K562 (cell line): ENCODE measurements around the gene LHX5.

ENCODE experiments used
- CREB1 ChIP-seq, 2 experiments: sonication (generic) in 1 of 2; formaldehyde crosslinking in 1 of 2; IDR thresholded peaks; 2 replicates each; pipeline versions ENCODE4 v1.6.1 to v1.8.0; 2012 to 2022; ENCODE audit warnings: inconsistent platforms in 1 of 2, mild to moderate bottlenecking in 1 of 2, missing genetic modification reagents in 1 of 2, moderate library complexity in 1 of 2
- EGR1 ChIP-seq: fragments of 450-650 bp; conservative IDR thresholded peaks from 2 replicates; pipeline ENCODE4 v1.6.1; 2017; ENCODE audit warnings: mild to moderate bottlenecking
- FIP1L1 ChIP-seq: fragments of 200-400 bp; formaldehyde crosslinking; IDR thresholded peaks from 2 replicates; pipeline ENCODE4 v1.6.1; 2018; ENCODE audit warnings: mild to moderate bottlenecking, low read depth, low read length; ENCODE audit not compliant: poor library complexity, severe bottlenecking
- KAT8 ChIP-seq: fragments of 450-650 bp; IDR thresholded peaks from 2 replicates; pipeline ENCODE4 v1.6.1; 2016; ENCODE audit warnings: low read depth, mild to moderate bottlenecking
- POLR2G ChIP-seq: fragments of 200-400 bp; formaldehyde crosslinking; IDR thresholded peaks from 2 replicates; pipeline ENCODE4 v1.6.1; 2017; ENCODE audit warnings: low read depth, mild to moderate bottlenecking, antibody characterized with exemption, low read length, moderate library complexity
- SAP30 ChIP-seq: fragments of 200-600 bp; sonication (generic); IDR thresholded peaks from 2 replicates; pipeline ENCODE4 v1.6.1; 2012; ENCODE audit warnings: borderline replicate concordance, low read depth, mild to moderate bottlenecking, moderate library complexity, low read length, control low read depth, inconsistent platforms; ENCODE audit not compliant: insufficient read depth, poor library complexity, severe bottlenecking
- SMARCE1 ChIP-seq: fragments of 450-650 bp; IDR thresholded peaks from 2 replicates; pipeline ENCODE4 v1.7.1; 2016; ENCODE audit warnings: mild to moderate bottlenecking
- U2AF2 ChIP-seq: fragments of 200-400 bp; formaldehyde crosslinking; optimal IDR thresholded peaks from 2 replicates; pipeline ENCODE3; 2017; ENCODE audit warnings: low read depth, mild to moderate bottlenecking, low read length
- XRCC4 ChIP-seq: IDR thresholded peaks from one replicate; pipeline ENCODE4 v1.6.1; 2011; ENCODE audit not compliant: insufficient read depth, insufficient read length; ENCODE audit errors: extremely low read depth
- YY1 ChIP-seq, 3 experiments: IDR thresholded peaks; 2 replicates each; pipeline ENCODE4 v1.6.1; 2011; ENCODE audit warnings: low read length in 2 of 3, mild to moderate bottlenecking in 2 of 3, moderate library complexity in 2 of 3, borderline replicate concordance in 1 of 3, control low read depth in 1 of 3, low read depth in 1 of 3; ENCODE audit not compliant: insufficient read depth in 3 of 3, insufficient replicate concordance in 2 of 3, control insufficient read depth in 1 of 3, insufficient read length in 1 of 3; ENCODE audit errors: extremely low read depth in 1 of 3
- TF ChIP-seq, protein P1 (sequence below): sonication (generic); formaldehyde crosslinking; IDR thresholded peaks from 2 replicates; pipeline ENCODE4 v1.9.0; 2022; ENCODE audit warnings: mild to moderate bottlenecking, missing genetic modification reagents
- TF ChIP-seq, protein P2 (sequence below), 3 experiments: IDR thresholded peaks in 2 of 3; conservative IDR thresholded peaks in 1 of 3; 2 replicates each; pipeline ENCODE4 v1.5.1; 2011 to 2012; ENCODE audit warnings: low read length in 3 of 3, mild to moderate bottlenecking in 3 of 3, control low read depth in 2 of 3, improper control_type of control experiment in 1 of 3, inconsistent platforms in 1 of 3, low read depth in 1 of 3, mixed read lengths in 1 of 3, moderate library complexity in 1 of 3; ENCODE audit not compliant: insufficient read depth in 2 of 3
- TF ChIP-seq, protein P3 (sequence below), 2 experiments: fragments of 250-450 bp in 1 of 2; fragments of 450-650 bp in 1 of 2; sonication (Bioruptor Pico) in 1 of 2; IDR thresholded peaks; 2 replicates each; pipeline versions ENCODE4 v1.6.1 to v1.8.0; 2016 to 2021; ENCODE audit warnings: mild to moderate bottlenecking in 2 of 2, moderate library complexity in 2 of 2, missing compliant biosample characterization in 1 of 2, missing genetic modification characterization in 1 of 2

DNA sequence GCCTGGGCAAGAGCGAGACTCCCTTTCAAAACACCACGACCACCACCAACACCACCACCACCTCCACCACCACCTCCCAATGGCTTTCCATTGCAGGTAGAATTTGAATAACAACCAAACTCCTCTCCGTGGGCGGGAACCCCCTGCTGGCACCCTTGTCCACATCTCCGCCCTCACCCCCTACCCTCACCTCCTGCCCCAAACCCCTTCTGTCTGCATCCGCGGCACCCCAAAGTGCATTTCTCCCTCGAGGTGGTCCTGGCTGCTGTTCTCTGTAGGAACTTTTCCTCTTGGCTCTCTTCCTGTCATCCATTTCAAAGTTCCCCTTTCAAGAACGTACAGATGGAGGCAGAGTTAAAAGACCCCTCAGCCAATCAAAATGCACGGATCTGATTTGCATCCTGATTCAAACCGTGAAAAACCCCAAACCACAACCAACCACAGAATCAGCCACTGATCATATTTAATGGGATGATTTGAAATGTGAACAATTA, 45.7 kb downstream of the LHX5 start:
- TF ChIP-seq, protein P1, sequence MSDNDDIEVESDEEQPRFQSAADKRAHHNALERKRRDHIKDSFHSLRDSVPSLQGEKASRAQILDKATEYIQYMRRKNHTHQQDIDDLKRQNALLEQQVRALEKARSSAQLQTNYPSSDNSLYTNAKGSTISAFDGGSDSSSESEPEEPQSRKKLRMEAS (CRISPR knock-in tag): no peak
- TF ChIP-seq FIP1L1 (no peak), U2AF2 (no peak), CREB1 (IDR thresholded peaks at IDR 0.05) (no peak), CREB1 (CRISPR knock-in tag; IDR thresholded peaks at IDR 0.05) (no peak), KAT8 (no peak), POLR2G (no peak), EGR1 (0 out of 2 replicates have a peak, but pooled peaks have one; percentile 10), SMARCE1 (no peak), SAP30 (no peak), XRCC4 (no peak), YY1 (IDR thresholded peaks at IDR 0.05; ENCODE audit: borderline replicate concordance in 1 of 3, control insufficient read depth in 1 of 3, extremely low read depth in 1 of 3, insufficient read depth in 3 of 3, insufficient read length in 1 of 3, insufficient replicate concordance in 2 of 3, low read depth in 1 of 3, low read length in 2 of 3) (no peak)
- TF ChIP-seq, protein P2, sequence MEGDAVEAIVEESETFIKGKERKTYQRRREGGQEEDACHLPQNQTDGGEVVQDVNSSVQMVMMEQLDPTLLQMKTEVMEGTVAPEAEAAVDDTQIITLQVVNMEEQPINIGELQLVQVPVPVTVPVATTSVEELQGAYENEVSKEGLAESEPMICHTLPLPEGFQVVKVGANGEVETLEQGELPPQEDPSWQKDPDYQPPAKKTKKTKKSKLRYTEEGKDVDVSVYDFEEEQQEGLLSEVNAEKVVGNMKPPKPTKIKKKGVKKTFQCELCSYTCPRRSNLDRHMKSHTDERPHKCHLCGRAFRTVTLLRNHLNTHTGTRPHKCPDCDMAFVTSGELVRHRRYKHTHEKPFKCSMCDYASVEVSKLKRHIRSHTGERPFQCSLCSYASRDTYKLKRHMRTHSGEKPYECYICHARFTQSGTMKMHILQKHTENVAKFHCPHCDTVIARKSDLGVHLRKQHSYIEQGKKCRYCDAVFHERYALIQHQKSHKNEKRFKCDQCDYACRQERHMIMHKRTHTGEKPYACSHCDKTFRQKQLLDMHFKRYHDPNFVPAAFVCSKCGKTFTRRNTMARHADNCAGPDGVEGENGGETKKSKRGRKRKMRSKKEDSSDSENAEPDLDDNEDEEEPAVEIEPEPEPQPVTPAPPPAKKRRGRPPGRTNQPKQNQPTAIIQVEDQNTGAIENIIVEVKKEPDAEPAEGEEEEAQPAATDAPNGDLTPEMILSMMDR (IDR thresholded peaks at IDR 0.05 in 2 of 3, conservative IDR thresholded peaks at IDR 0.05 in 1 of 3; ENCODE audit: insufficient read depth in 2 of 3, low read depth in 1 of 3, low read length in 3 of 3): no peak
- TF ChIP-seq, protein P3, sequence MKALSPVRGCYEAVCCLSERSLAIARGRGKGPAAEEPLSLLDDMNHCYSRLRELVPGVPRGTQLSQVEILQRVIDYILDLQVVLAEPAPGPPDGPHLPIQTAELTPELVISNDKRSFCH (CRISPR knock-in tag; IDR thresholded peaks at IDR 0.05): no peak
- TF ChIP-seq, protein P3 (tag; IDR thresholded peaks at IDR 0.05): no peak
